SU-DHL-6 (cell line): Measurements from ENCODE around the gene ITPKC.
"Not testable (repeated sequence)": the region's sequence is repeated elsewhere in the genome, so short reads cannot be mapped to it uniquely, and the experiment has no call there.

Source experiments
- H2AFZ ChIP-seq: fragments of 200-600 bp; sonication (generic); 2 replicates; pipeline ENCODE4 v1.6.1; 2014; ENCODE audit warnings: low read depth, mild to moderate bottlenecking, moderate library complexity, mixed read lengths, antibody characterized with exemption, low read length; ENCODE audit not compliant: severe bottlenecking
- H3F3A ChIP-seq: fragments of 200-600 bp; shearing (Covaris generic); 2 replicates; pipeline ENCODE4 v1.6.0; 2016; ENCODE audit warnings: antibody characterized with exemption, mild to moderate bottlenecking; ENCODE audit not compliant: insufficient read depth
- H3K27ac ChIP-seq: fragments of 200-600 bp; sonication (generic); 2 replicates; pipeline ENCODE4 v1.5.1; 2016; ENCODE audit warnings: low read depth, mild to moderate bottlenecking, low read length, moderate library complexity, mixed read lengths
- H3K27me3 ChIP-seq: fragments of 200-600 bp; sonication (generic), shearing (Covaris generic); 2 replicates; pipeline ENCODE4 v1.6.0; 2014; ENCODE audit warnings: mild to moderate bottlenecking, low read length
- H3K36me3 ChIP-seq: fragments of 200-600 bp; sonication (generic); 2 replicates; pipeline ENCODE4 v1.6.1; 2014; ENCODE audit warnings: mild to moderate bottlenecking, low read length, mixed read lengths
- H3K4me2 ChIP-seq: fragments of 300-600, 200-600 bp; shearing (Covaris generic), sonication (generic); 2 replicates; pipeline ENCODE4 v1.6.0; 2014; ENCODE audit warnings: low read length, low read depth, mild to moderate bottlenecking; ENCODE audit not compliant: poor library complexity, severe bottlenecking
- H3K4me3 ChIP-seq: fragments of 200-600 bp; sonication (generic); 2 replicates; pipeline ENCODE4 v1.5.1; 2014; ENCODE audit warnings: antibody characterized with exemption, low read length, mild to moderate bottlenecking, mixed read lengths; ENCODE audit not compliant: insufficient read depth, poor library complexity, severe bottlenecking
- H3K79me2 ChIP-seq: fragments of 200-600 bp; sonication (generic); 2 replicates; pipeline ENCODE4 v1.6.1; 2014; ENCODE audit warnings: mild to moderate bottlenecking, low read length, moderate library complexity; ENCODE audit not compliant: insufficient read depth
- H3K9ac ChIP-seq: fragments of 200-600 bp; sonication (generic); 2 replicates; pipeline ENCODE4 v1.7.0; 2014; ENCODE audit warnings: mild to moderate bottlenecking, low read length
- H3K9me2 ChIP-seq: fragments of 200-600 bp; sonication (generic); replicated peaks from 2 replicates; pipeline ENCODE4 v1.6.1; 2014; ENCODE audit warnings: low read length; ENCODE audit not compliant: insufficient read depth
- H3K9me3 ChIP-seq: fragments of 200-600 bp; sonication (generic); 2 replicates; pipeline ENCODE4 v1.6.1; 2014; ENCODE audit warnings: low read length, mixed read lengths; ENCODE audit not compliant: insufficient read depth
- H4K20me1 ChIP-seq: fragments of 200-600 bp; sonication (generic); 2 replicates; pipeline ENCODE4 v1.6.1; 2014; ENCODE audit warnings: low read depth, mild to moderate bottlenecking, antibody characterized with exemption, low read length, moderate library complexity, mixed read lengths
- CTCF ChIP-seq: fragments of 200-600 bp; sonication (generic); IDR thresholded peaks from one replicate; pipeline ENCODE4 v1.5.1; 2017; ENCODE audit warnings: antibody characterized with exemption, mild to moderate bottlenecking, low read length, moderate library complexity; ENCODE audit not compliant: insufficient read depth, poor library complexity, severe bottlenecking
- EZH2phosphoT487 ChIP-seq: fragments of 200-600 bp; sonication (generic), shearing (Covaris generic); conservative IDR thresholded peaks from 2 replicates; pipeline ENCODE4 v1.6.1; 2018; ENCODE audit warnings: mild to moderate bottlenecking, antibody characterized with exemption, low read length, moderate library complexity, mixed read lengths

The ITPKC gene

DNA sequence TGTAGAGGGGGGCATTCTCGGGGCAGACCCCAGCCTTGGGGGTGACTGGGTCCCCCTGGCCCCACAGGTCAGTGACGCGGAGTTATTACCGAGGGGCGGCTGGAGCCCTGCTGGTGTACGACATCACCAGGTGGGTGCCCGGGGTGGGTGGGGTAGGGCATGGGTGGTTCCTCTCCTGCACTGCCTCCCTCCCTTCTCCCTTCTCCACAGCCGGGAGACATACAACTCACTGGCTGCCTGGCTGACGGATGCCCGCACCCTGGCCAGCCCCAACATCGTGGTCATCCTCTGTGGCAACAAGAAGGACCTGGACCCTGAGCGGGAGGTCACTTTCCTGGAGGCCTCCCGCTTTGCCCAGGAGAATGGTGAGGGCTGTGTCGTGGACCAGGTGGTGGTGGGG lies 66.8 kb downstream of the ITPKC start:
- H4K20me1 ChIP-seq = no peaks in the 10 kb centered on the region
- no peak overlapping the region for H3K4me2 ChIP-seq
- H3K79me2 ChIP-seq = peaks cover 7% of the 10 kb centered on the region; the same call in 1 of the 2 replicates
- H3K4me3 ChIP-seq = no peak overlapping the region
- no peak overlapping the region for H3K27ac ChIP-seq
- H3F3A ChIP-seq = no peaks in the 10 kb centered on the region
- no peaks in the 10 kb centered on the region for H3K9me3 ChIP-seq
- no peaks in the 10 kb centered on the region for H3K27me3 ChIP-seq
- no peak overlapping the region for H2AFZ ChIP-seq
- TF ChIP-seq CTCF (no peak), EZH2phosphoT487 (no peak)
- H3K36me3 ChIP-seq = no peaks in the 10 kb centered on the region
- H3K9ac ChIP-seq = no peak overlapping the region
- no peaks in the 10 kb centered on the region for H3K9me2 ChIP-seq

DNA sequence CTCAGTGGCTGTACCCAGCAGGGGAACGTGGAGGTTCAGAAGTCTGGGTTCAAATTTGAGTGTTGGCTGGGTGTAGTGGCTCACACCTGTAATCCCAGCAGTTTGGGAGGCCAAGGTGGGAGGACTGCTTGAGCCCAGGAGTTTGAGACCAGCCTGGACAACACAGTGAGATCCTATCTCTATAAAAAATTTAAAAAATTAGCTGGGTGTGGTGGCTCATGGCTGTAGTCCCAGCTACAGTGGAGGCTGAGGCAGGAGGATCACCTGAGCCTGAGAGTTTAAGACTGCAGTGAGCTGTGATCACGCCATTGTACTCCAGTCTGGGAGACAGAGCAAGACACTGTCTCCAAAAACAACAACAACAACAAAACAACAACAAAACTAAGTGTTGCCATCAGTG lies 67.2 kb downstream of the ITPKC start:
- not testable (repeated sequence) for H4K20me1 ChIP-seq, H2AFZ ChIP-seq, H3K9ac ChIP-seq, H3K4me2 ChIP-seq, H3K27ac ChIP-seq, H3K79me2 ChIP-seq, H3K27me3 ChIP-seq, H3F3A ChIP-seq, H3K9me2 ChIP-seq, H3K9me3 ChIP-seq, H3K36me3 ChIP-seq, H3K4me3 ChIP-seq

DNA sequence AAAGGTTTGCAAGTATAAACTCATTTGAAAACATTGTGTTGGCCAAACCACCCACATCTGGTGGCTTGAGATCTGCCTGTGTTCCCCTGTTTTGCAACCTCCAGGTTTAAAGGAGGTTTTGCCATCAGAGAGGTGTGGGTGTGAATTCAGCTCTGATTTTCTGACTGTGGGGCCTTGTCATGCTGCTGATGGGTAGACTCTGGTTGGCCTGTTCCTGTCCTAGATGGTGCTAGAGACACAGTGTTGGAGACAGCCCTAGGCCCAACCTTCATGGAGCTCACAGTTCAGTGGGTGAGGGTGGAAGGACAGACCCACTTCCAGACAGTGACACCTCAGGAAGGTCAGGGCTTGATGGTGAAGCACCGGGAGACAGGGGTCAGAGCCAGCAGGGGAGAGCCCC lies 68.6 kb downstream of the ITPKC start:
- H3K4me2 ChIP-seq = no peak overlapping the region
- H3K27ac ChIP-seq = no peak overlapping the region
- H3K9ac ChIP-seq = no peak overlapping the region
- no peaks in the 10 kb centered on the region for H3K27me3 ChIP-seq
- no peaks in the 10 kb centered on the region for H3K9me3 ChIP-seq
- H3K9me2 ChIP-seq = no peaks in the 10 kb centered on the region
- H4K20me1 ChIP-seq = no peaks in the 10 kb centered on the region
- H3K4me3 ChIP-seq = no peak overlapping the region
- H3F3A ChIP-seq = no peaks in the 10 kb centered on the region
- H3K36me3 ChIP-seq = no peaks in the 10 kb centered on the region
- TF ChIP-seq EZH2phosphoT487 = no peak
- TF ChIP-seq CTCF = no peak
- no peak overlapping the region for H2AFZ ChIP-seq
- H3K79me2 ChIP-seq = no peaks in the 10 kb centered on the region

DNA sequence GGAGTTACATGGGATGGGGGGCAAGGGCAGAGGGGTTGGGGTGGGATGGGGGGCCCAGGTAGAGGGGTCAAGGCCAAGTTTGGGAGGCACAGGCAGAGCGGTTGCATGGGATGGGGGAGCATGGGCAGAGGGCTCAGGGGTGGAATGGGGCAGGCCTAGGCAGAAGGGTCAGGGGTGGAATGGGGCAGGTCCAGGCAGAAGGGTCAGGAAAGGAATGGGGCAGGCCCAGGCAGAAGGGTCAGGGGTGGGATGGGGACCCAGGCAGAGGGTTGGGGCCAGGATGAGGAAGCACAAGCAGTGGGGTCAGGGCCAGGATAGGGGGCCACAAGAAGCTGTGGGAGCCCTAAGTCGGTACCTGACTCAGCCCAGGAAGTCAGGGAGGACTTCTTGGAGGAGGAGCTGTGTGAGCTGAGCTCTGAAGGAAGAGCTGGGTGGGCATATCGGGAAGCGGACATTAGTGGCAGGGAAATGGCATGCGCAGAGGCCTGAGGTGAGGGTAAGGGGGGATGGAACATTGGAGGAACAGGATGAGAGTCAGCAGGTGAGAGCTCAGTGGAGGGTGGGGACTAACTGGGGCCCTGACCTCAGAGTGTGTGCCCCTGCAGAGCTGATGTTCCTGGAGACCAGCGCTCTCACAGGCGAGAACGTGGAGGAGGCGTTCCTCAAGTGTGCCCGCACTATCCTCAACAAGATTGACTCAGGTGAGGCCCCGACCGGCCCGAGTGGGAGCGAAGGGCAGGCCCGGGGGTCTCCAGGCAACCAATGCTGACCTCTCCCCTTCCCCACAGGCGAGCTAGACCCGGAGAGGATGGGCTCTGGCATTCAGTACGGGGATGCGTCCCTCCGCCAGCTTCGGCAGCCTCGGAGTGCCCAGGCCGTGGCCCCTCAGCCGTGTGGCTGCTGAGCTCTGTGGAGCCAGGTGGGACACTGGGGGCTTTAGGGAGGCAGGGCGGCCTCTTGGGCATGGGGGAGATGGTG lies 69.4 kb downstream of the ITPKC start:
- H2AFZ ChIP-seq = no peak overlapping the region
- H3K4me3 ChIP-seq = no peak overlapping the region
- H3K27me3 ChIP-seq = no peaks in the 10 kb centered on the region
- H4K20me1 ChIP-seq = no peaks in the 10 kb centered on the region
- no peak overlapping the region for H3K4me2 ChIP-seq
- H3K27ac ChIP-seq = no peak overlapping the region
- no peaks in the 10 kb centered on the region for H3K79me2 ChIP-seq
- no peak overlapping the region for H3K9ac ChIP-seq
- TF ChIP-seq EZH2phosphoT487 (no peak), CTCF (no peak)
- H3F3A ChIP-seq = no peaks in the 10 kb centered on the region
- H3K9me2 ChIP-seq = no peaks in the 10 kb centered on the region
- no peaks in the 10 kb centered on the region for H3K9me3 ChIP-seq
- H3K36me3 ChIP-seq = no peaks in the 10 kb centered on the region
